Activated naive CD4-positive, alpha-beta T cell treated with anti-CD3 and anti-CD28 coated beads, Interleukin-2, amount 50 U/mL, for 72 hours (primary cell): ENCODE measurements around the gene SEMA3C. TPM values are rescaled to one million over a fixed set of nuclear protein-coding genes. Genes with fewer than 3 reads are reported as not detected.

Experiments used
- ATAC-seq, 2 donors: fragments of 150-1000 bp; cut with Tn5 transposase; 2 replicates each; pipeline ENCODE4 v1.10.0; 2021; ENCODE audit warnings: mild to moderate bottlenecking in 2 of 2, moderate library complexity in 2 of 2
- DNase-seq, 2 donors: peaks; one replicate each; pipeline ENCODE4 v3.0.0; 2021 to 2022; ENCODE audit warnings: low spot score in 2 of 2
- H3K27ac Mint-ChIP-seq, 2 donors: one replicate each; pipeline ENCODE4 v1.8.0; 2022; ENCODE audit warnings: mild to moderate bottlenecking in 2 of 2, mixed read lengths in 2 of 2
- H3K36me3 Mint-ChIP-seq, 2 donors: one replicate each; pipeline ENCODE4 v1.8.0; 2022; ENCODE audit warnings: mixed read lengths in 2 of 2
- H3K9me3 Mint-ChIP-seq, 2 donors: one replicate each; pipeline ENCODE4 v1.8.0; 2022; ENCODE audit warnings: mixed read lengths in 2 of 2
- total RNA-seq, 2 donors: library from RNA; stranded (reverse); gene quantifications; one replicate each; pipeline ENCODE4 v1.2.3, GENCODE V29; 2022

Gene SEMA3C
- not detected for total RNA-seq

- ATAC-seq = peak; percentile 61 to 79
- no peaks in the 10 kb centered on the region for H3K9me3 Mint-ChIP-seq
- H3K36me3 Mint-ChIP-seq = peaks cover 0 to 9% of the 10 kb centered on the region in 2 donors
- peak in 1 of 2 donors; percentile 10 for DNase-seq
- H3K27ac Mint-ChIP-seq = no peak within 1 kb of the TSS
Measured at GRCh38 chr7:80918909-80919721, at the start of gene SEMA3C. SEMA3C (minus strand) TSS chr7:80919051; CDS start chr7:80916781, 2,270 bp downstream.

GRCh38 chr7:80968606-80969005 lies 49.8 kb upstream of the SEMA3C start:
- no peak for ATAC-seq
- H3K27ac Mint-ChIP-seq = no peak overlapping the region
- H3K9me3 Mint-ChIP-seq = peaks cover 4 to 7% of the 10 kb centered on the region in 2 donors
- H3K36me3 Mint-ChIP-seq = no peaks in the 10 kb centered on the region
- no peak for DNase-seq

GRCh38 chr7:80967917-80968297 lies 49.1 kb upstream of the SEMA3C start:
- Mint-ChIP-seq H3K36me3 (no peaks in the 10 kb centered on the region), H3K27ac (no peak overlapping the region), H3K9me3 (peaks cover 4 to 7% of the 10 kb centered on the region in 2 donors)
- DNase-seq (no peak), ATAC-seq (no peak)

GRCh38 chr7:80967071-80967916 lies 48.4 kb upstream of the SEMA3C start:
- DNase-seq (no peak), ATAC-seq (no peak)
- H3K9me3 Mint-ChIP-seq = peaks cover 4 to 7% of the 10 kb centered on the region in 2 donors
- no peaks in the 10 kb centered on the region for H3K36me3 Mint-ChIP-seq
- no peak overlapping the region for H3K27ac Mint-ChIP-seq

- Mint-ChIP-seq H3K27ac (no peak overlapping the region), H3K9me3 (no peaks in the 10 kb centered on the region), H3K36me3 (no peaks in the 10 kb centered on the region)
- ATAC-seq (no peak), DNase-seq (no peak)
Measured at GRCh38 chr7:80960244-80960795, 41.5 kb upstream of the SEMA3C start.

- H3K9me3 Mint-ChIP-seq = peaks cover 0 to 3% of the 10 kb centered on the region in 2 donors
- no peak for ATAC-seq
Measured at GRCh38 chr7:80957226-80957777, 38.5 kb upstream of the SEMA3C start.

GRCh38 chr7:80954191-80954590 lies 35.3 kb upstream of the SEMA3C start:
- H3K9me3 Mint-ChIP-seq = peaks cover 0 to 6% of the 10 kb centered on the region in 2 donors
- H3K27ac Mint-ChIP-seq = no peak overlapping the region
- DNase-seq (no peak), ATAC-seq (no peak)
- H3K36me3 Mint-ChIP-seq = no peaks in the 10 kb centered on the region

More at GRCh38 chr7:80957226-80957777, 38.5 kb upstream of the SEMA3C start:
- Mint-ChIP-seq H3K36me3 (no peaks in the 10 kb centered on the region), H3K27ac (no peak overlapping the region)
- no peak for DNase-seq

- H3K36me3 Mint-ChIP-seq = no peaks in the 10 kb centered on the region
- no peak overlapping the region for H3K27ac Mint-ChIP-seq
- DNase-seq = no peak
- ATAC-seq = no peak
- H3K9me3 Mint-ChIP-seq = peaks cover 4 to 6% of the 10 kb centered on the region in 2 donors
Measured at GRCh38 chr7:80950550-80950967, 31.7 kb upstream of the SEMA3C start.

- H3K9me3 Mint-ChIP-seq = peaks cover 4 to 6% of the 10 kb centered on the region in 2 donors
- DNase-seq (no peak), ATAC-seq (no peak)
- no peaks in the 10 kb centered on the region for H3K36me3 Mint-ChIP-seq
- H3K27ac Mint-ChIP-seq = no peak overlapping the region
Measured at GRCh38 chr7:80949449-80949848, 30.6 kb upstream of the SEMA3C start.

GRCh38 chr7:80946858-80947257 lies 28.0 kb upstream of the SEMA3C start:
- H3K27ac Mint-ChIP-seq = no peak overlapping the region
- no peaks in the 10 kb centered on the region for H3K36me3 Mint-ChIP-seq
- ATAC-seq (no peak), DNase-seq (no peak)
- H3K9me3 Mint-ChIP-seq = peaks cover 4% of the 10 kb centered on the region in 2 donors

- ATAC-seq (no peak), DNase-seq (no peak)
- Mint-ChIP-seq H3K36me3 (no peaks in the 10 kb centered on the region), H3K9me3 (peaks cover 4% of the 10 kb centered on the region in 2 donors), H3K27ac (no peak overlapping the region)
Measured at GRCh38 chr7:80945976-80946375, 27.1 kb upstream of the SEMA3C start.

- peaks cover 0 to 8% of the 10 kb centered on the region in 2 donors for H3K9me3 Mint-ChIP-seq
- H3K27ac Mint-ChIP-seq = no peak overlapping the region
- no peaks in the 10 kb centered on the region for H3K36me3 Mint-ChIP-seq
- no peak for DNase-seq
- no peak for ATAC-seq
Measured at GRCh38 chr7:80943342-80943741, 24.5 kb upstream of the SEMA3C start.

- Mint-ChIP-seq H3K27ac (no peak overlapping the region), H3K36me3 (no peaks in the 10 kb centered on the region), H3K9me3 (peaks cover 0 to 6% of the 10 kb centered on the region in 2 donors)
- no peak for DNase-seq
- ATAC-seq = no peak
Measured at GRCh38 chr7:80942261-80943041, 23.6 kb upstream of the SEMA3C start.

- no peak for ATAC-seq
- Mint-ChIP-seq H3K36me3 (no peaks in the 10 kb centered on the region), H3K27ac (no peak overlapping the region), H3K9me3 (peaks cover 2 to 6% of the 10 kb centered on the region in 2 donors)
- DNase-seq = no peak
Measured at GRCh38 chr7:80941208-80941758, 22.4 kb upstream of the SEMA3C start.

- Mint-ChIP-seq H3K27ac (no peak overlapping the region), H3K9me3 (peaks cover 6% of the 10 kb centered on the region in 2 donors), H3K36me3 (no peaks in the 10 kb centered on the region)
- no peak for DNase-seq
- no peak for ATAC-seq
Measured at GRCh38 chr7:80940539-80941207, 21.8 kb upstream of the SEMA3C start.
